SK-N-MC (cell line): ENCODE data around the gene TMEM181.
"Not testable (repeated sequence)": the region's sequence is repeated elsewhere in the genome, so short reads cannot be mapped to it uniquely, and the experiment has no call there.

ENCODE experiments used
- DNase-seq: peaks from one replicate; pipeline ENCODE4 v3.0.0-alpha.2; 2011; ENCODE audit warnings: low read depth, low spot score
- H3K27ac ChIP-seq: fragments of 200-600 bp; sonication (generic); 2 replicates; pipeline ENCODE4 v1.5.1; 2016; ENCODE audit warnings: mixed run types
- H3K36me3 ChIP-seq: fragments of 200-600 bp; sonication (generic); 2 replicates; pipeline ENCODE4 v1.6.1; 2017; ENCODE audit warnings: antibody characterized with exemption, low read length, mixed read lengths; ENCODE audit not compliant: insufficient read depth
- H3K4me3 ChIP-seq: fragments of 200-600 bp; sonication (generic); 2 replicates; pipeline ENCODE4 v1.5.1; 2016
- H3K9ac ChIP-seq: fragments of 200-600 bp; sonication (generic); 2 replicates; pipeline ENCODE4 v1.8.0; 2017; ENCODE audit warnings: mixed run types, mixed read lengths; ENCODE audit not compliant: insufficient read length
- H3K9me3 ChIP-seq: fragments of 200-600 bp; sonication (generic); 2 replicates; pipeline ENCODE4 v1.6.1; 2017; ENCODE audit warnings: low read depth, mild to moderate bottlenecking, antibody characterized with exemption, low read length, moderate library complexity, mixed read lengths
- EZH2 ChIP-seq: fragments of 200-600 bp; sonication (generic); IDR thresholded peaks from one replicate; pipeline ENCODE4 v1.6.1; 2017; ENCODE audit warnings: antibody characterized with exemption
- FOXP2 ChIP-seq: optimal IDR thresholded peaks from 2 replicates; pipeline ENCODE3; 2011; ENCODE audit warnings: mild to moderate bottlenecking, moderate library complexity; ENCODE audit not compliant: insufficient read depth; ENCODE audit errors: extremely low read length, control extremely low read depth
- POLR2AphosphoS5 ChIP-seq: IDR thresholded peaks from 2 replicates; pipeline ENCODE4 v1.6.1; 2012; ENCODE audit warnings: mild to moderate bottlenecking, low read depth, low read length, borderline replicate concordance

TMEM181 gene

GRCh38 chr6:158653577-158654354 is 93.9 kb downstream of the TMEM181 start:
- H3K9ac ChIP-seq, result no peak overlapping the region
- no peak for DNase-seq
- H3K4me3 ChIP-seq, result no peak overlapping the region
- TF ChIP-seq EZH2 (no peak), FOXP2 (no peak), POLR2AphosphoS5 (no peak)
- no peaks in the 10 kb centered on the region for H3K9me3 ChIP-seq
- no peak overlapping the region for H3K27ac ChIP-seq
- no peaks in the 10 kb centered on the region for H3K36me3 ChIP-seq

- H3K9me3 ChIP-seq, result no peaks in the 10 kb centered on the region
- H3K27ac ChIP-seq, result no peak overlapping the region
- no peak overlapping the region for H3K9ac ChIP-seq
- DNase-seq, result no peak
- no peak for TF ChIP-seq POLR2AphosphoS5
- no peak for TF ChIP-seq FOXP2
- TF ChIP-seq EZH2, result no peak
- no peak overlapping the region for H3K4me3 ChIP-seq
- no peaks in the 10 kb centered on the region for H3K36me3 ChIP-seq
Measured at GRCh38 chr6:158654498-158654897, 94.6 kb downstream of the TMEM181 start.

- no peak overlapping the region for H3K9ac ChIP-seq
- H3K27ac ChIP-seq, result no peak overlapping the region
- no peaks in the 10 kb centered on the region for H3K36me3 ChIP-seq
- H3K4me3 ChIP-seq, result 0 out of 2 replicates have a peak overlapping the region, but pooled peaks have one; percentile 19
- no peak for TF ChIP-seq EZH2
- TF ChIP-seq POLR2AphosphoS5, result no peak
- TF ChIP-seq FOXP2, result no peak
- no peaks in the 10 kb centered on the region for H3K9me3 ChIP-seq
- DNase-seq, result no peak
Measured at GRCh38 chr6:158654960-158655489, 95.1 kb downstream of the TMEM181 start.

- no peak for DNase-seq
- no peak overlapping the region for H3K27ac ChIP-seq
- H3K9ac ChIP-seq, result no peak overlapping the region
- no peak for TF ChIP-seq POLR2AphosphoS5
- no peak for TF ChIP-seq EZH2
- TF ChIP-seq FOXP2, result no peak
- H3K9me3 ChIP-seq, result no peaks in the 10 kb centered on the region
- 0 out of 2 replicates have a peak overlapping the region, but pooled peaks have one; percentile 19 for H3K4me3 ChIP-seq
- no peaks in the 10 kb centered on the region for H3K36me3 ChIP-seq
Measured at GRCh38 chr6:158655569-158656450, 95.9 kb downstream of the TMEM181 start.

GRCh38 chr6:158656986-158657385 is 97.1 kb downstream of the TMEM181 start:
- not testable (repeated sequence) for H3K36me3 ChIP-seq, DNase-seq, H3K27ac ChIP-seq, H3K9me3 ChIP-seq, H3K4me3 ChIP-seq, H3K9ac ChIP-seq

- H3K36me3 ChIP-seq, result no peaks in the 10 kb centered on the region
- no peak for DNase-seq
- no peak overlapping the region for H3K9ac ChIP-seq
- no peaks in the 10 kb centered on the region for H3K9me3 ChIP-seq
- H3K4me3 ChIP-seq, result no peak overlapping the region
- TF ChIP-seq POLR2AphosphoS5, result no peak
- TF ChIP-seq FOXP2, result no peak
- no peak overlapping the region for H3K27ac ChIP-seq
Measured at GRCh38 chr6:158660333-158660754, 100.5 kb downstream of the TMEM181 start.

GRCh38 chr6:158661156-158661685 is 101.3 kb downstream of the TMEM181 start:
- TF ChIP-seq POLR2AphosphoS5, result no peak
- no peak for TF ChIP-seq FOXP2
- TF ChIP-seq EZH2, result no peak
- Histone ChIP-seq H3K9ac (no peak overlapping the region), H3K9me3 (no peaks in the 10 kb centered on the region), H3K27ac (no peak overlapping the region), H3K36me3 (no peaks in the 10 kb centered on the region), H3K4me3 (no peak overlapping the region)
- DNase-seq, result no peak

- Histone ChIP-seq H3K36me3 (no peaks in the 10 kb centered on the region), H3K9ac (no peak overlapping the region), H3K9me3 (no peaks in the 10 kb centered on the region), H3K27ac (no peak overlapping the region), H3K4me3 (peak overlapping the region; percentile 54)
- TF ChIP-seq POLR2AphosphoS5, result no peak
- TF ChIP-seq EZH2, result no peak
- no peak for TF ChIP-seq FOXP2
- no peak for DNase-seq
Measured at GRCh38 chr6:158662607-158662953, 102.7 kb downstream of the TMEM181 start.
